MCF 10A (cell line): ENCODE data around the gene SHC3. TPM values are rescaled to one million over a fixed set of nuclear protein-coding genes. Genes with fewer than 3 reads are reported as not detected.

Experiments used
- BruUV-seq: library from RNA; stranded (reverse); fragments of 400-500 nt; replicated peaks from 2 replicates; lab custom pipeline; 2021; lab: Mats Ljungman, UMichigan
- CTCF ChIA-PET: fragments of 300-600 bp; sonication (Branson Sonifier 250); formaldehyde crosslinking; extraction: SDS; loops from one replicate; lab custom pipeline; 2021; ENCODE audit warnings: antibody characterized with exemption, inconsistent platforms; lab: Yijun Ruan, JAX
- POLR2A ChIA-PET: fragments of 300-600, 350-650 bp; sonication (Branson Sonifier 250); formaldehyde crosslinking; extraction: SDS; loops from one replicate; lab custom pipeline; 2020; ENCODE audit warnings: antibody characterized with exemption, inconsistent platforms; lab: Yijun Ruan, JAX
- DNase-seq: peaks from one replicate; pipeline ENCODE4 v3.0.0-alpha.2; 2018; ENCODE audit not compliant: unreplicated experiment
- H3K27ac Mint-ChIP-seq: one replicate; pipeline ENCODE4 v1.8.0; 2022; ENCODE audit warnings: mild to moderate bottlenecking, low read depth, mixed read lengths; ENCODE audit not compliant: unreplicated experiment
- H3K27me3 Mint-ChIP-seq: one replicate; pipeline ENCODE4 v1.8.0; 2022; ENCODE audit warnings: mixed read lengths; ENCODE audit not compliant: insufficient read depth, unreplicated experiment
- H3K36me3 Mint-ChIP-seq: one replicate; pipeline ENCODE4 v1.8.0; 2022; ENCODE audit warnings: mild to moderate bottlenecking, moderate library complexity, mixed read lengths; ENCODE audit not compliant: insufficient read depth, unreplicated experiment
- H3K4me1 Mint-ChIP-seq: one replicate; pipeline ENCODE4 v1.8.0; 2022; ENCODE audit warnings: mixed read lengths; ENCODE audit not compliant: insufficient read depth, unreplicated experiment
- H3K4me3 Mint-ChIP-seq: one replicate; pipeline ENCODE4 v1.8.0; 2022; ENCODE audit warnings: mild to moderate bottlenecking, moderate library complexity, mixed read lengths; ENCODE audit not compliant: unreplicated experiment
- H3K9me3 Mint-ChIP-seq: one replicate; pipeline ENCODE4 v1.8.0; 2022; ENCODE audit warnings: mixed read lengths; ENCODE audit not compliant: unreplicated experiment
- intact Hi-C: fragments of 100-400 bp; cut with micrococcal nuclease; formaldehyde crosslinking; loops from 2 replicates; pipeline ENCODE4 v1.14.1; 2022
- total RNA-seq: library from RNA; stranded (reverse); gene quantifications from 2 replicates; pipeline ENCODE4 v1.2.3, GENCODE V29; 2022
- TF ChIP-seq, protein P1 (sequence below): fragments of 200-600 bp; IDR thresholded peaks from one replicate; pipeline ENCODE4 v1.8.0; 2022; ENCODE audit warnings: antibody characterized with exemption, mild to moderate bottlenecking; ENCODE audit not compliant: unreplicated experiment

Gene SHC3
- total RNA-seq, 1 experiment from 2014 or later: 0.02 TPM

DNA sequence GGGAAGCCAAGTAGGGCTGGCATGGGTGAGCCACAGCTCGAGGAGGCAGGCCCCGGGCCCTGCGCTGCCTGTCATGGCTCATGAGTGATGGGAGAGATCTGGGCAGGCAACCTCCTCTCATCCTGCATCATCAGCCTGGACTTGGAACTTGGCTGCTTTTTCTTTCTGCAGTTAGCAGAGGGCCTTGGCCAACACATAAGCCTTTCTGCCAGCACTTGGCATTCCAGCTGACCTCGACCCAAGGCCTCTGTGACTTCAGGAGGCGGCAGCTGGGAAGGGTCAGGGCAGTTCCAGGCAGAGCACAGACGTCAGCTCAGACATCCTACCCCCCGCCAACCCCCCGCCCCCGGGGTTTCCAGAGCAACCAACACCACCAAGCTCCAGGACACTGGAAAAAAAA lies 179.7 kb downstream of the SHC3 start:
- no peaks in the 10 kb centered on the region for H3K27me3 Mint-ChIP-seq
- intact Hi-C loops: no loop called here
- H3K4me1 Mint-ChIP-seq: peaks cover 18% of the 10 kb centered on the region
- H3K4me3 Mint-ChIP-seq: no peak overlapping the region
- TF ChIP-seq, protein P1, sequence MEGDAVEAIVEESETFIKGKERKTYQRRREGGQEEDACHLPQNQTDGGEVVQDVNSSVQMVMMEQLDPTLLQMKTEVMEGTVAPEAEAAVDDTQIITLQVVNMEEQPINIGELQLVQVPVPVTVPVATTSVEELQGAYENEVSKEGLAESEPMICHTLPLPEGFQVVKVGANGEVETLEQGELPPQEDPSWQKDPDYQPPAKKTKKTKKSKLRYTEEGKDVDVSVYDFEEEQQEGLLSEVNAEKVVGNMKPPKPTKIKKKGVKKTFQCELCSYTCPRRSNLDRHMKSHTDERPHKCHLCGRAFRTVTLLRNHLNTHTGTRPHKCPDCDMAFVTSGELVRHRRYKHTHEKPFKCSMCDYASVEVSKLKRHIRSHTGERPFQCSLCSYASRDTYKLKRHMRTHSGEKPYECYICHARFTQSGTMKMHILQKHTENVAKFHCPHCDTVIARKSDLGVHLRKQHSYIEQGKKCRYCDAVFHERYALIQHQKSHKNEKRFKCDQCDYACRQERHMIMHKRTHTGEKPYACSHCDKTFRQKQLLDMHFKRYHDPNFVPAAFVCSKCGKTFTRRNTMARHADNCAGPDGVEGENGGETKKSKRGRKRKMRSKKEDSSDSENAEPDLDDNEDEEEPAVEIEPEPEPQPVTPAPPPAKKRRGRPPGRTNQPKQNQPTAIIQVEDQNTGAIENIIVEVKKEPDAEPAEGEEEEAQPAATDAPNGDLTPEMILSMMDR: no peak
- H3K9me3 Mint-ChIP-seq: no peaks in the 10 kb centered on the region
- no peak overlapping the region for H3K27ac Mint-ChIP-seq
- CTCF ChIA-PET: interaction anchor here (0.5 to 1.9 kb wide), 4 partner anchors 403 to 592 kb away, joined by 3 to 6 read pairs (median 4); no protein-coding TSS in a partner anchor
- H3K36me3 Mint-ChIP-seq: peaks cover 5% of the 10 kb centered on the region
- POLR2A ChIA-PET: interaction anchor here (0.7 kb wide), 1 partner anchor 414 kb away, joined by 3 read pairs; no protein-coding TSS in a partner anchor
- BruUV-seq: no TSS peak
- DNase-seq: peak; percentile 26

DNA sequence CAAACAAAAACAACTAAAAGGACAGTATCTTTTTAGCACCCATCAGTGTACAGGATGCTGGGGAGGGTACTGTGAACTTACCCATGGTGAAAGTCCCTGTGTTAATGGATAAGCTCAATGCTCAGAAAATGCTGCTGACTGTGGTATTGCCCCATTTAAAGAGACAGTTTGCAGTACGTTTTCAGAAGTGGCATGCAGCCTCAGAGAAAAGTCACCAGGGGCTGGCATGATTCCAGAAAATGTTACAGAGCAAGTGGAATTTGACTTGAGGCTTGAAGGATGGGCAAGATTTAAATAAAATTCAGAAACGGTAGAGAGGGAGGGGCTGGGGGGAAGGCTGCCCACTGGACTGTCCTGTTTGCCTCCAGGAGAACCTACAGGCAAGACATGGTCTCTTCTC lies 180.1 kb downstream of the SHC3 start:
- BruUV-seq: no TSS peak
- no peaks in the 10 kb centered on the region for H3K9me3 Mint-ChIP-seq
- no peak overlapping the region for H3K4me3 Mint-ChIP-seq
- intact Hi-C loops: no loop called here
- ChIA-PET POLR2A (interaction anchor here (0.7 kb wide), 1 partner anchor 414 kb away, joined by 3 read pairs; no protein-coding TSS in a partner anchor), CTCF (interaction anchor here (0.5 to 1.9 kb wide), 4 partner anchors 403 to 593 kb away, joined by 3 to 6 read pairs (median 4); no protein-coding TSS in a partner anchor)
- TF ChIP-seq, protein P1: no peak
- no peak overlapping the region for H3K27ac Mint-ChIP-seq
- peaks cover 18% of the 10 kb centered on the region for H3K4me1 Mint-ChIP-seq
- H3K27me3 Mint-ChIP-seq: no peaks in the 10 kb centered on the region
- no peak for DNase-seq
- H3K36me3 Mint-ChIP-seq: peaks cover 5% of the 10 kb centered on the region

DNA sequence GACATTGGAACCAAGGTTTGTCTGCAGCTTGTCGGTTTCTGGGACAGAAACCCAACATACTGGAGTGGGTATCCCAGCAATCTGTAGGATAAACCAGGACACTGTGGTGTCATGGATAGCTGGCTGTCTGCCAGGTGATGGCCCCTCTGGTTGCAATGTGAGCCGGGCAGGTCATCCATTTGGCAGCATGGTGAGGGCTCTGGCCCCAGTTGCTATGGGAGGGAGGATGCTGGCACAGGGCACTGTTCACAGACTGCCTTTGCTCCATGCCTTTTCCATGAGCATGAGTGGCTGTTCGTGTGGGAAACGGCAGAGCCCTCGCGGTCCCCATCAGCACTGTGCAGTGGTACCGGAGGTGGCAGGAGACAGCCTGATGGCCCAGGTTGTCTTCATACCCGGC lies 181.0 kb downstream of the SHC3 start:
- BruUV-seq: no TSS peak

DNA sequence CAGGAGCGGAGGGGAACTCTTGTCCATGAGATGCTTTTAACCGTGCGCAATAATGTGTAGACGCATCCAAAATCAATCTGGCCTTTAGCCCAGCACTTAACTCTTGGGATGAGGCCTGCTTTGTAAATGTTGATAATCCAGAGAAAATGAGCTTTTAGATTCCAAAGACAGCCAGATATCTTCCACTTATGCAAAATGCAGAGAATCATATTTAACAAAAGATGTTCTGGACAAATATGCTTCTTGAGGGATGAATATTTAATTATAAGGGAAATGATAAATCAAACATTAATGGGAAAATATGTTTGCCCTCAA lies 181.7 kb downstream of the SHC3 start:
- CTCF ChIA-PET: interaction anchor here (0.7 kb wide), 3 partner anchors 11 to 336 kb away, joined by 3 to 4 read pairs (median 3); no protein-coding TSS in a partner anchor
- TF ChIP-seq, protein P1: no peak
- Mint-ChIP-seq H3K4me3 (no peak overlapping the region), H3K27me3 (no peaks in the 10 kb centered on the region), H3K4me1 (peaks cover 19% of the 10 kb centered on the region), H3K9me3 (no peaks in the 10 kb centered on the region), H3K36me3 (peaks cover 4% of the 10 kb centered on the region), H3K27ac (no peak overlapping the region)
- POLR2A ChIA-PET: no interaction called here
- BruUV-seq: no TSS peak
- intact Hi-C loops: no loop called here
- DNase-seq: no peak

More for the DNA sequence above, 181.0 kb downstream of the SHC3 start:
- H3K27me3 Mint-ChIP-seq: no peaks in the 10 kb centered on the region
- no peak for DNase-seq
- ChIA-PET CTCF (interaction anchor here (0.7 kb wide), 3 partner anchors 11 to 337 kb away, joined by 3 to 4 read pairs (median 3); no protein-coding TSS in a partner anchor), POLR2A (no interaction called here)
- TF ChIP-seq, protein P1: no peak
- peaks cover 18% of the 10 kb centered on the region for H3K4me1 Mint-ChIP-seq
- H3K4me3 Mint-ChIP-seq: no peak overlapping the region
- H3K27ac Mint-ChIP-seq: no peak overlapping the region
- peaks cover 5% of the 10 kb centered on the region for H3K36me3 Mint-ChIP-seq
- no peaks in the 10 kb centered on the region for H3K9me3 Mint-ChIP-seq
- intact Hi-C loops: no loop called here
